ENCODE results near the gene CCDC138.
"Not testable (repeated sequence)": the region's sequence is repeated elsewhere in the genome, so short reads cannot be mapped to it uniquely, and the experiment has no call there.

Gene CCDC138, protein sequence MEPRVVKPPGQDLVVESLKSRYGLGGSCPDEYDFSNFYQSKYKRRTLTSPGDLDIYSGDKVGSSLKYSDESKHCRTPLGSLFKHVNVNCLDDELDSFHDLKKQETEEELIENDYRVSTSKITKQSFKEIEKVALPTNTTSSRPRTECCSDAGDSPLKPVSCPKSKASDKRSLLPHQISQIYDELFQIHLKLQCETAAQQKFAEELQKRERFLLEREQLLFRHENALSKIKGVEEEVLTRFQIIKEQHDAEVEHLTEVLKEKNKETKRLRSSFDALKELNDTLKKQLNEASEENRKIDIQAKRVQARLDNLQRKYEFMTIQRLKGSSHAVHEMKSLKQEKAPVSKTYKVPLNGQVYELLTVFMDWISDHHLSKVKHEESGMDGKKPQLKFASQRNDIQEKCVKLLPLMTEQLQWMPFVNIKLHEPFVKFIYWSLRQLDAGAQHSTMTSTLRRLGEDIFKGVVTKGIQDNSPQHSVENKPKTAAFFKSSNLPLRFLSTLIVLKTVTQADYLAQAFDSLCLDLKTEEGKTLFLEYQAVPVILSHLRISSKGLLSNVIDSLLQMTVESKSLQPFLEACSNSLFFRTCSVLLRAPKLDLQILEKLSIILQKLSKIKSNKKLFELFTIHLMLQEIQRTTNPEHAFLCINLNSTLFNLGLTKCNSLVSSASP

DNA sequence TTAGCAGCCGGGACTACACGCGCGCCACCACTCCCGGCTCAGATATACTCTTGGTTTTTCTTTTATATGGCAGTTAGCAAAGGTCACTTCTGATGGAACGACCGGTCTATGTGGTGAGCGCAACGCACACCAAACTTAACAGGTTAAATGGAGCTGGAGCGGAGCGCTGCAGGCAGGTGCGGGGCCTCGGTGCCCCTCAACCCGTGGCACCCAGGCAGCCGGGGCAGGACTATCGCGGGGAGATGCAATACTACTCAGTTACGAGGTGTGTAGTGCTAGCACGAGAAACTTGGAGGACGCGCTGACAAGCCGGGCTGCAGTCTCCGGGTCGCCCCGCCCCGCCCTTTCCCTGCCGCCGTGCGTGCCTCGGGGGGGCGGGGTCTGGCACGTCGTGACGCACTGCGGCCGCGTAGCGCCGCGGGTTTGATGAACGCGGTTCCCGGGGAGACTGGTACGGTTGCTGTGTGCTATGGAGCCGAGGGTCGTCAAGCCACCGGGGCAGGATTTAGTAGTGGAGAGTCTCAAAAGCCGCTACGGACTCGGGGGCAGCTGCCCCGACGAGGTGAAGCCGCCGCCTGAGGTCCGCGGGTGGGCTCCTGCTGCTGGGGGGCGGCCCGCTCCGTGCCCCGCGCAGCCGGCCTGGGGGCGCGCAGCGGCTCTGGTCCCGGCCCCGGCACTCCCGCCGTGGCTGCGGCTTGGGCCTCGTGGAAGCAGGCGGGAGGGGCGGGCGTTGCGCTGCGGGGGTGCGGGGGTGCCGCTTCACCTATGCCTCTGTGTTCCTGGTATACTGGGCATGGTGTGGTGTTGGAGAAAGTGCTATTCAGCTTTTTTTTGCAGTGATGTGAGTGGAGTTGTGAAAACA, at the start of gene CCDC138:
TSS of gene CCDC138 (plus strand) at position 418 of the 862 bp plus-strand sequence. CDS start at position 470, 52 bp downstream.
- peak; percentile 75 for DNase-seq

DNA sequence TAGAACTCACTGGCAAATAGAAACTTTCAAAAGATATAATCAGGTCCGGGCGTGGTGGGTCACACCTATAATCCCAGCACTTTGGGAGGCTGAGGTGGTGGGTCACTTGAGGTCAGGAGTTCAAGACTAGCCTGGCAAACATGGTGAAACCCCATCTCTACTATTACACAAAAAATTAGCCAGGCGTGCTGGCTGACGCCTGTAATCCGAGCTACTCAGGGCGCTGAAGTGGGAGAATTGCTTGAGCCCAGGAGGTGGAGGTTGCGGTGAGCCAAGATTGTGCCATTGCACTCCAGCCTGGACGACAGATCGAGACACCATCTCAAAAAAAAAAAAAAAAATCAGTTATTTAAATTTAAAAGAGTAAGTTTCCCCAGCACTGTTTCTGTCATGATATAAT, 28.6 kb upstream of the CCDC138 start:
- not testable (repeated sequence) for DNase-seq

DNA sequence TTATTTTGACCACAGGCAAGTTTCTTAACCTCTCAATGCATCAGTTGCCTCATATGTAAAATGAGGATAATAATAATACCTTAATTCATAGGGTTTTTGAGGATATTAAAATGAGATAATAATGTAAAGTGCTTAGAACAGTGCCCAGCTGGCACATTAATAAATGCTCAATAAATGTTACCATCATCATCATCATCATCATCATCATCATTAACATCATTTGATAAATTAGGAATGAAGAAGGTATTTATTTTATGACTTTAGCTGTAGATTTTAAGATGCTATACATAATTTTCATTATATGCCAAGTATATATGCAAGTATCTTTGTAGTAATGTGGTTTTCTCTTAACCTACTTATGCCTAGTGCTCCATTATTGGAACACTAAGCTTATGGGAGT, 24.0 kb upstream of the CCDC138 start:
- not testable (repeated sequence) for DNase-seq

DNA sequence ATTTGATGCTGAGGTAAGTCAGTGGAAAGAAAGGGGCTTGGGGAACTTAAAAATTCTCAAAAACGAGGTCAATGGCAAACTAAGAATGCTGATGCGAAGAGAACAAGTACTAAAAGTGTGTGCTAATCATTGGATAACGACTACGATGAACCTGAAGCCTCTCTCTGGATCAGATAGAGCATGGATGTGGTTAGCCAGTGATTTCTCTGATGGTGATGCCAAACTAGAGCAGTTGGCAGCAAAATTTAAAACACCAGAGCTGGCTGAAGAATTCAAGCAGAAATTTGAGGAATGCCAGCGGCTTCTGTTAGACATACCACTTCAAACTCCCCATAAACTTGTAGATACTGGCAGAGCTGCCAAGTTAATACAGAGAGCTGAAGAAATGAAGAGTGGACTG, 19.9 kb upstream of the CCDC138 start:
- not testable (repeated sequence) for DNase-seq

DNA sequence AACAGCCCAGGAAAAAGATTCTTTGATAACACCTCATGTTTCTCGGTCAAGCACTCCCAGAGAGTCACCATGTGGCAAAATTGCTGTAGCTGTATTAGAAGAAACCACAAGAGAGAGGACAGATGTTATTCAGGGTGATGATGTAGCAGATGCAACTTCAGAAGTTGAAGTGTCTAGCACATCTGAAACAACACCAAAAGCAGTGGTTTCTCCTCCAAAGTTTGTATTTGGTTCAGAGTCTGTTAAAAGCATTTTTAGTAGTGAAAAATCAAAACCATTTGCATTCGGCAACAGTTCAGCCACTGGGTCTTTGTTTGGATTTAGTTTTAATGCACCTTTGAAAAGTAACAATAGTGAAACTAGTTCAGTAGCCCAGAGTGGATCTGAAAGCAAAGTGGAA, 18.7 kb upstream of the CCDC138 start:
- not testable (repeated sequence) for DNase-seq

DNA sequence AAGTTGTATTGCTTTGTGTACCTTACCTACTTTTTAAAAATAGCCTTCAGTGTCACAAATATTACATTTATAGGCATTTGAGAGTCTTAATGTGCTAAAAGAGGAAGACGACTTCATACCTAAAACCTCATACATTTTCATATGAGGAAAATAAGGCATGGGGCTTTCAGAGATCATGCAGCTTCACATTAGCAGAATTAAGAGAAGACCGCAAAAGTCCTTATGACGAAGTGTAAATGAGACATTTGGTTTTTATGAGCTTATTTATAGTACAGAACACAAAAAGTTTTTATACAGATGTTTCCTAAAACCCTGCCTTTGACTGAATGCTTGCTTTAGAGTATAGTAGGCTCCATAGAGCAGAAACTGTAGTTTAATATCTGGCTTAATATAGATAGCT, 10.1 kb upstream of the CCDC138 start:
- DNase-seq, result no peak

DNA sequence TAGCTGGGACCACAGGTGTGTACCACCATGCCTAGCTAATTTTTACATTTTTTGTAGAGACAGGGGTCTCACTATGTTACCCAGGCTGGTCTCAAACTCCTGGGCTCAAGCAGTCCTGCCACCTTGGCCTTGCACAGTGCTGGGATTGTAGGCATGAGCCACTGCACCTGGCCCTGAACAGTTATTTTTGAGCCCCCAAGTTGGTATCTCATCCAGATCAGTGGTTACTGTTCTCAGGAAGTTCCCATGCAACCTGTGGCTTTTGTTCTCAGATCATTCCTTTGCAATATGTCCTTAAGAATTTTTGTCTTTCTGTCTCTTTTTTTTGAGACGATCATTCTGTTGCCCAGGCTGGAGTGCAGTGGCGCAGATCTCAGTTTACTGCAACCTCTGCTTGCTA, 7.7 kb upstream of the CCDC138 start:
- DNase-seq, result no peak

DNA sequence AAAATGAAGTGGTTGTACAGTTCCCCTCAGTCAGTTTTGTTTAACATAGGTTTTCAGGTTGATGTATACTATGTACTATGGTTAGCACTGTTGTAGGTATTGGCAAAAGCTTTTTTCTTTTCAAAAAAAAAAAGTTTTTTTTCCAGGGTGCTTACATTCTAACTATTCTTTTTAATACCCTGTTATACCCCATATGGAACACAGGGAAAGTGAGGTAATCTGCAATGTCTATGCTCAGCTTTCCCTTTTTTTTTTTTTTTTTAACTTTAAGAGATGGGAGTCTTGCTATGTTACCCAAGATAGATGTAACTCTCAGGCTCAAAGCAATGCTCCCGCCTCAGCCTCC, 590 bp upstream of the CCDC138 start:
- no peak for DNase-seq

DNA sequence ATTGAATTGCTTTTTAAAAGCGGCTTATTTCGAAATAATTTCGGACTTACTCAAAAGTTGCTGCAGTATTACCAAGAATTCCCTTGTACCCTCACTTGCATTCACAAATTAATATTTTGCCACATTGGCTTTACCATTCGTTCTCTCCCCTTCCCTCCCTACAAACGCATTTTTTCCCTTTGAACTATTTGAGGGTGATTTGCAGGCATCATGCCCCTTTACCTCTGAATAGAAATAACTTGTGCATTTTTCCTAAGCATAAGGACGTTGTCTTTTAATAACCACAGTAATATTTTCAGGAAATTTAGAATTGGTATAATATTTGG, 608 bp downstream of the CCDC138 start:
- DNase-seq, result no peak

DNA sequence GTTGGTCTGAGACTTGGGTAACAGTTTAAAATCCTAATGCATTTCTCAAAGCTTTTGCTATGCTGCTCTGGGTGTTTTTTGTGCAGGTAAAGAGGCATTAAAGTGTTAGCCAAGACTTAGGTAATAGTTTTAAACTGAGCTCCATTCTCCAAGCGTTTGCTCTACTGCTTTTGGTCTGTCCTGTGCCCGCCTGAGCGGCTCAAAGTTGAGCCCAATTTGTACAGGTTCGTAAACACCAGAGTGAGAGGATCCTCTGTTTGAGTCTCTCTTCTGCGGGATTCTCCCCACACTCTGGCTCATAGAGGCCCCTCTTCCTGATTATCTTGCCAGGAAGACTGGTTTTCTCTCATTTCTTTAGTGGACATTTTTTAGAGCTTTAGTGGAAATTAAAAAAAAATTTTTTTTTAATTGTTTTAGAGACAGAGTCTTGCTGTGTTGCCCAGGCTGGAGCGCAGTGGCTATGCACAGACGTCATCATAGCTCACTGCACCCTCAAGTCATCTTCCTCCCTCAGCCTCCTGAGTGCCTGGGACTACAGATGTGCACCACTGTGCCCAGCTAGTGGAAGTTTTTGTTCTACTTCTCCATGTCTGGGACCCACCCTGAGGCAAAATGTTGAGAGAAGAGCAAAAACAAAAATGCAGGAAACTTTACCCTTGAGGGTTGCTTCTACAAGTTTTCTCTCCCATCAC, 16.6 kb downstream of the CCDC138 start:
- DNase-seq, result no peak

DNA sequence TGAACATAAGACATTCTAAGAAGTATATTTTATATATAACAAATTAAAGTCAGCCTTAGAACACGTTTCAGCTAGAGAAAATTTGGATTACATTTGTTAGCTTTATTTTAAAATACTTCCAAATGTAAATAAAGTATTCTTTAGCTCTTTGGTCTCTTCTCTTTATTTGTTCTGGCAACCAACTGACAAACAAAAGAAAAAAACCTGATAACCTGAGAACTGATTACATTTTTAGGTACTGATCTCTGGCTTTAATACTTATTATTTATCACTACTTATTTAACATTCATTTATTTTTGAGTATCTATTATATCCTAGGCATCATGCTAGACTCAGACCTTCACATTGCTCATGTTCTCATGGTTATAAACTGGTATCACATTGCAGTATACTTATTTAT, 18.5 kb downstream of the CCDC138 start:
- DNase-seq, result no peak

DNA sequence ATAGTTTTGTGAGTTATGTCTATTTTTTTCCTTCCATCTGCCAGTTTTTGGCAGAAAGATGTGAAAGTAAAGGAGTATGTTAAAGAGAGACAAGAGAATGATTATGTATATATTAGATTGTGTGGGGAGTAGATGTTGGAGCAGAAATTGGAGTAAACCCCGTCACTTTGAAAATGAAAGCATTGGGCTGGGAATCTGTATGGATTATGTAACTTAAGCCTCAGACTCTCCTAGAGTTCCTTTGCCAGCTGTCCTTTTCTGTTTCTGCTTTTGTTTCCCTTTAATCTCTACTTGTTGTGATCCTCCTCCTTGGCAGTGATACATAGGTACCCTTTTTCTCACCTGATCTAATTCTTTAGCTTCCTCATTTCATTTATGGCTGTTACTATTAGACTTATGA, 19.2 kb downstream of the CCDC138 start:
- DNase-seq, result no peak

DNA sequence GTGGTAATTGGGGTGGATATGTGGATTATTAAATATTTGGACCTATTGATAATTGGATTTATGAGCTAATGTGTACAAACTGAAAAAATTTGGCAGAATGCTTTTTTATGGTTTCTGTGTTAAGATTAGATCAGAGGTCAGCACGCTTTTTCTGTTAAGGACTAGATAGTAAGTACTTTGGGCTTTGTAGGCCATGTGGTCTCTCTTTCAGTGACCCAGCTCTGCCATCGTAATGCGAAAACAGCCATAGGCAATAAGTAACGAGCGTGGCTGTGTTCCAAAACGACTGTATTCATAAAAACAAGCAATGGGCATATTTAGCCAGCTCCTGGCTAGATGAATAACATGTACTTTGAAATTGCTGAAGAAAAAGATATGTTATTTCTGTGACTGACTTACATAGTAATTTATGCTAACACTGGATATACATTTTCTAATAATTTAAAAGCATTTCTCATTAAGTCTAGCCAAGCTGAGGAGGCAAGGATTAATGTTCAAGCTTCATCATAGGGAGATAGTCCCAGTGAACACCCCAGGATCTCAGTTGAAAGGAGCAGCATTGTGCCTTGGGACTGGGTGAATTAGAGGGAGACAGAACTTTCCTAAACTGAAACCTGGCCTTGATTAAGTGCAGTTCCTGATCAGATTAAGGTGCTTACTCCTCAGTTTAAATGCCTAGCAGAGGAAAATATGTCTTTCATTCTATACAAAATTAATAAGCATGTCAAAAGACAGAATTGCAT, 20.0 kb downstream of the CCDC138 start:
- DNase-seq, result no peak

DNA sequence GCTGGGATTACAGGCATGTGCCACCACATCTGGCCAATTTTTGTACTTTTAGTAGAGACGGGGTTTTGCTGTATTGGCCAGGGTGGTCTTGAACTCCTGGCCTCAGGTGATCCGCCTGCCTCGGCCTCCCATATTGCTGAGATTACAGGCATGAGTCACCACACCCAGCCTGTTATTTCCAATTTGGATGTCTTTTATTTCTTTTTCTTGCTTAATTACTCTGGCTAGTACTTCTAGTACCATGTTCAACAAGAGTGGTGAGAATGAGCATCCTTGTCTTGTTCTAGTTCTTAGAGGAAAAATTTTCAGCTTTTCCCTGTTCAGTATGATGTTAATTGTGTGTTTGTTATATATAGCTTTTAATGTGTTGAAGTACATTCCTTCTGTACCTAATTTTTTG, 23.4 kb downstream of the CCDC138 start:
- DNase-seq, result no peak

DNA sequence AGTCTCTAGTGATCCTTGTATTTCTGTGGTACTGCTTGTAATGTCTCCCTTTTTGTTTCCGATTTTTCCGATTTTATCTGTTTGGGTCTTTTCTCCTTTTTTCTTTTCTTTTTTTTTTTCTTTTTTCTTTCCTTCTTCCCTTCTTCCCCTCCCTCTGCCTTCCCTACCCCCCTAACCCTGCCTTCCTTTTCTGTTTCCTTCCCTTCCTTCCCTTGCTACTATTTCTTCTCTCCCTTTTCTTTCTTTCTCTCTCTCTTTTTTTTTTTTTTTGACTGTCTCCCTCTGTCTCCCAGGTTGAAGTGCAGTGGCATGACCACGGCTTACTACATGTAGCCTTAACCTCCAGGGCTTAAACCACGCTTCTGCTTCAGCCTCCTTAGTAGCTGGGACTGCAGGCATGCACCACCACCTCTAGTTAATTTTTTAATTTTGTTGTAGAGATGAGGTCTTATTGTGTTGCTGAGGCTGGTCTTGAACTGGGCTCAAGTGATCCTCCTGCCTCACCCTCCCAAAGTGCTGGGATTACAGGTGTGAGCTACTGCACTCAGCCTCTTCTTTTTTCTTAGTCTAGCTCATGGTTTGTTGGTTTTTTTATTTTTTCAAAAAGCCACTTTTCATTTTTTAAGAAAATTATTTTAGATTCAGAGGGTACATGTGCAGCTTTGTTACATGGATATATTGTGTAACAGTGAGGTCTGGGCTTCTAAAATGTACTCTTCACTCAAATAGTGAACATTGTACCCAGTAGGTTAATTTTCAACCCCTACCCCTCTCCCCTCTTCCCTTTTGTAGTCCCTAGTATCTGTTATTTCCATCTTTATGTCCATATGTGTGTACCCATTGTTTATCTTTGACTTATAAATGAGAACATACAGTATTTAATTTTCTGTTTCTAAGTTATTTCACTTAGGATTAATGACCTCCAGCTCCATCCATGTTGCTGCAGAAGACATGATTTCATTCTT, 24.7 kb downstream of the CCDC138 start:
- no peak for DNase-seq

DNA sequence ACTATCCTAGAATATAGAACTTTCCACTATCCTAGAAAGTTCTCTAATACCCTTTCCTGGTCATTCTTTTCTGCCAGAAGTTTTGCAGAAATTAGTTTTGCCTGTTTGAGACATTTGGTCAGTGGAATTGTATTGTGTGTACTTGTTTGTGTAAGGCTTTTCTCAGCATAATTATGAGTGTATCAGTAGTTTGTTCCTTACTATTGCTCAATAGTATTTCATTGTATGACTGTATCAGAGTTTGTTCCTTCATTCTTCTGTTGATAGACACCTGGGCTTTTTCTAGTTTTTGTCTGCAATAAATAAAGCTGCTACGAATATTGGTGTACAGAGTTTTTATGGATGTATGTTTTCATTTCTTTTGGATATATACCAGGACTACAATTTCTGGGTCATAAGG, 27.2 kb downstream of the CCDC138 start:
- DNase-seq, result no peak

DNA sequence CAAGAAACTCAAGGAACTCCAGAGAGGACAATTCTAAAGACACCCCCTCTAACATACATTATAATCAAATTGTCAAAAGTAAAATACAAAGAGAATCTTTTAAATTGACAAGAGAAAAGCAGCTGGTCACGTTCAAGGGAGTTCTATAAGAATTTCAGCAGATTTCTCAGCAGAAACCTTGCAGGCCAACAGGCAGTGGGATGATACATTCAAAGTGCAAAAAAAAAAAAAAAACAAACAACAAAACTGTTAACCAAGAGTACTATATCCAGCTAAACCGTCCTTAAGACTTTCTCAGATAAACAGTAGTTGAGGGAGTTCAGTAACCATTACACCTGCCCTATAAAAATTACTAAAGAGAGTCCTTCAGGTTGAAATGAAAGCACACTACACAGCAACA, 33.9 kb downstream of the CCDC138 start:
- no peak for DNase-seq

DNA sequence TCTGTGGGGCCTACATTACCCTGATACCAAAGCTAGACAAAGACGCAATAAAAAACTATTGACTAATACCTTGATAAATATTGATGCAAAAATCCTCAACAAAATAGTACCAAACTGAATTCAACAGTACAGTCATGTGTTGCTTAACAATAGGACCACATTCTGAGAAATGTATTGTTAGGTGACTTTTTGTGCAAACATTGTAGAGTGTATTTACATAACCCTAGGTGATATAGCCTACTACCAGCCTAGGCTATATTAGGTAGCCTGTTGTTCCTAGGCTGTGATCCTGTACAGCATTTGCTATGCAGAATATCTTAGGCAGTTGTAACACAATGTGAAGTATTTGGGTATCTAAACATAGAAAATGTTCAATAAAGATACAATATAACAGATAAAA, 36.7 kb downstream of the CCDC138 start:
- no peak for DNase-seq

DNA sequence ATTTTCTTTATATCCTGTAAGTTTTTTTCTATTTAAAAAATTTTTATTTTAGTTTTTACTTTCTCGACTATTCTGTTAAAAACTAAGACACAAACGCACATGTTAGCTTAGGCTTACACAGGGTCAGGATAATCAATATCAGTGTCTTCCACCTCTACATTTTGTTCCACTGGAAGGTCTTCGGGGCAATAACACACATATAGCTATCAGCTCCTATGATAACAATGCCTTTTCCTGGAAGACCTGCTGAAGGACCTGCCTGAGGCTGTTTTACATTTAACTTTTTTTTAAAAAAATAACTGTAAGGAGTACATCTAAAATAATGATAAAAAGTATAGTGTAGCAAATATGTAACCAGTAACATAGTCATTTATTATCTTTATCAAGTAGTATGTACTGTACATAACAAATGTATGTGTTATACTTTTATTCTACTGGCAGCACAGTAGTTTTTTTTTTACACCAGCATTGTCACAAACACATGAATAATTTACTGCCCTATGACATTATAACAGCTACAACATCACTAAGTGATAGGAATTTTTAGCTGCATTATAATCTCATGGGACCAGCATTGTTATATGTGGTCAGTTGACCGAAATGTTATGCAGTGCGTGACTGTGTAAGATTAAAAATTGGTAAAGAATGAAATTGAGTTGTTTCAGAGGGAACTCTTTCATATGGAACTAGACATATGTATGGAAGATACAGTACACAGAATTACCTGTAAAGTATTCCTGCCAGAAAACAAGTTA, 37.9 kb downstream of the CCDC138 start:
- DNase-seq, result no peak

DNA sequence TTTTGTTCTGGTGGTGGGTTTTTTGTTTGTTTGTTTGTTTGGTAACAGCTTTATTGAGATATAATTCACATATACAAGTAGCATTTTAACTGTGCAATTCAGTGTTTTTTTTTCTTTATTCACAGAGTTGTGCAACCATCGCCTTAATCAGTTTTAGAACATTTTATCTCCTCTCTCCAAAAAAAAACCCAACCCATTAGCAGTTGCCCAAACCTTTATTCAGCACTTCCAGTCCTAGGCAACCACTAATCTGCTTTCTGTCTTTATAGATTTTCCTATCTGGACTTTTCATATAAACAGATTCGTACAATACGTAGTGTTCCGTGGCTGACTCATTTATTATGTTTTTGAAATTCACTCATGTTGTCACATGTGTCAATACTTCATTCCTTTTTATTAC, 38.7 kb downstream of the CCDC138 start:
- DNase-seq, result no peak

DNA sequence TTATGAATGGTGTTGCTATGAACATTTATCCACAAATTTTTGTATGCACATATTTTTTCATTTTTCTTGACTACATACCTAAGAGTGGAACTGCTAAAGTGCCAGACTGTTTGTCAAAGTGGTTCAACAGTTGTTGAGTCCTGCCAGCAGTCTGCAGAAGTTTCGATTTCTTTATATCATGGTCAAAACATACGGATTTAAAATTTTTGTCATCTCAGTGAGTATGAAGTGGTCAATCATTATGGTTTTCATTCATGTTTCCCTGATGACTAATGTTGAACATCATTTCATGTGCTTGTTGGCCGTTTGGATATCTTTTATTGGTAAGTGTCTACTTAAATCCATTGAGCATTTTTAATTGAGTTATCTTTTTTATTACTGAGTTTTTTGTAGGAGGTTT, 39.2 kb downstream of the CCDC138 start:
- no peak for DNase-seq

Measured in DMS153 (cell line).